ENCODE data around the gene KPNA5.
"Not testable (repeated sequence)": the region's sequence is repeated elsewhere in the genome, so short reads cannot be mapped to it uniquely, and the experiment has no call there.

The KPNA5 gene

DNA sequence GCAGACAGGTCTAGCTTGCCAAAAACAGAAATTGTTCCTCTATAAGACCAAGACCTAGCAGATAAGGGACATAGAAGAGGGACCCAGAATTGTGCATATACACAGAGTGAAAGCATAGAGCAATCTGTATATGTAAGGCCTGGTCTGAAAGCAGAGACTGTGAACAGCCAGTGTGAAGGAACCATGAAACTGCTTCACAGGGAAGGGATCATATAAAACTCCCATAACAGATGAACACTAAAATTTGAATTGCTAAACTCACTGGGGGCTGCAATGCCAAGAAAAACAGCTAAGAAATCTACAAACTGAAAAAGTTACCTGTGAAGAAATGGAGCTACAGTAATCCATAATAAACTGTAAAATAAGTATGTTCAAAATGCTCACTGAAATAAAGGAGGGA, 19.4 kb upstream of the KPNA5 start:
- no peak overlapping the region for H3K4me3 ChIP-seq (ENCODE audit: low read depth, low read length)
- H3K36me3 ChIP-seq = peaks cover 4% of the 10 kb centered on the region; the same call in 1 of the 2 replicates
- DNase-seq = no peak
- H3K9me3 ChIP-seq = no peaks in the 10 kb centered on the region
- H3K27me3 ChIP-seq = no peaks in the 10 kb centered on the region
- H3K4me1 ChIP-seq = no peaks in the 10 kb centered on the region
- TF ChIP-seq, protein P1, sequence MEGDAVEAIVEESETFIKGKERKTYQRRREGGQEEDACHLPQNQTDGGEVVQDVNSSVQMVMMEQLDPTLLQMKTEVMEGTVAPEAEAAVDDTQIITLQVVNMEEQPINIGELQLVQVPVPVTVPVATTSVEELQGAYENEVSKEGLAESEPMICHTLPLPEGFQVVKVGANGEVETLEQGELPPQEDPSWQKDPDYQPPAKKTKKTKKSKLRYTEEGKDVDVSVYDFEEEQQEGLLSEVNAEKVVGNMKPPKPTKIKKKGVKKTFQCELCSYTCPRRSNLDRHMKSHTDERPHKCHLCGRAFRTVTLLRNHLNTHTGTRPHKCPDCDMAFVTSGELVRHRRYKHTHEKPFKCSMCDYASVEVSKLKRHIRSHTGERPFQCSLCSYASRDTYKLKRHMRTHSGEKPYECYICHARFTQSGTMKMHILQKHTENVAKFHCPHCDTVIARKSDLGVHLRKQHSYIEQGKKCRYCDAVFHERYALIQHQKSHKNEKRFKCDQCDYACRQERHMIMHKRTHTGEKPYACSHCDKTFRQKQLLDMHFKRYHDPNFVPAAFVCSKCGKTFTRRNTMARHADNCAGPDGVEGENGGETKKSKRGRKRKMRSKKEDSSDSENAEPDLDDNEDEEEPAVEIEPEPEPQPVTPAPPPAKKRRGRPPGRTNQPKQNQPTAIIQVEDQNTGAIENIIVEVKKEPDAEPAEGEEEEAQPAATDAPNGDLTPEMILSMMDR (IDR thresholded peaks at IDR 0.05; ENCODE audit: low read depth, low read length) = no peak

- Histone ChIP-seq H3K9me3 (no peaks in the 10 kb centered on the region), H3K27me3 (no peaks in the 10 kb centered on the region), H3K4me3 (ENCODE audit: low read depth, low read length) (no peak overlapping the region), H3K4me1 (no peaks in the 10 kb centered on the region), H3K36me3 (peaks cover 4% of the 10 kb centered on the region; the same call in 1 of the 2 replicates)
- no peak for DNase-seq
- TF ChIP-seq, protein P1 (IDR thresholded peaks at IDR 0.05; ENCODE audit: low read depth, low read length) = no peak
Measured at GRCh38 chr6:116662202-116662601, 18.8 kb upstream of the KPNA5 start.

DNA sequence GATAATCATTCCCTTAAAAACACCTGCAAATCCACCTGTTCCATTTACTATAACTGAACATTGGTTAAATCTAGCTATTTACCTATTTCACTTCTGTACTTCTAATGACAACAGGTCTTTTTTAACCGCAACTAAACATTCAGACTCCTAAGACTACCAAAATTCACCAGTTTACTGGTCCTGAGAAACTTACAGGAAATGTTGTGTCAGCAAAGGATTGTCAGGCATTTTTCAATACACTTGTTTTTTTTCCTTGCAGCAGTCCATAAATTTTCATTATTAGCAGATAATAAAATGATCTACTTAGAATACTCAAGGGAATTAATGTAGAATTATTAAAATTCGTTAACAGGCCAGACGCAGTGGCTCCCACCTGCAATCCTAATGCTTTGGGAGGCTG, 17.7 kb upstream of the KPNA5 start:
- DNase-seq = no peak
- no peak overlapping the region for H3K4me3 ChIP-seq (ENCODE audit: low read depth, low read length)
- no peaks in the 10 kb centered on the region for H3K27me3 ChIP-seq
- H3K36me3 ChIP-seq = no peaks in the 10 kb centered on the region
- no peaks in the 10 kb centered on the region for H3K4me1 ChIP-seq
- no peaks in the 10 kb centered on the region for H3K9me3 ChIP-seq
- TF ChIP-seq, protein P1 (IDR thresholded peaks at IDR 0.05; ENCODE audit: low read depth, low read length) = no peak

DNA sequence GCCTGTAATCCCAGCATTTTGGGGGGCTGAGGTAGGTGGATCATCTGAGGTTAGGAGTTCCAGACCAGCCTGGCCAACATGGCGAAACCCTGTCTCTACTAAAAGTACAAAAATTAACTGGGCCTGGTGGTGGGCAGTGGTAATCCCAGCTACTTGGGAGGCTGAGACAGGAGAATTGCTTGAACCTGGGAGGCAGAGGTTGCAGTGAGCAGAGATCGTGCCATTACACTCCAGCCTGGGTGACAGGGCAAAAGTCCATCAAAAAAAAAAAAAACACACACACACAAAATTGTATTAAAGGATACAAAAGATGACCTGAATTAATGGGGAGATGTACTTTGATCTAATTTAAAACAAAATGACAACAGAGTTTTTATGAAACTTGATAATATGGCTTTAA, 16.8 kb upstream of the KPNA5 start:
- not testable (repeated sequence) for H3K9me3 ChIP-seq; H3K36me3 ChIP-seq; DNase-seq; H3K27me3 ChIP-seq; H3K4me3 ChIP-seq (ENCODE audit: low read depth, low read length); H3K4me1 ChIP-seq

- no peaks in the 10 kb centered on the region for H3K4me1 ChIP-seq
- H3K36me3 ChIP-seq = no peaks in the 10 kb centered on the region
- TF ChIP-seq, protein P1 (IDR thresholded peaks at IDR 0.05; ENCODE audit: low read depth, low read length) = no peak
- H3K9me3 ChIP-seq = no peaks in the 10 kb centered on the region
- no peak for DNase-seq
- H3K27me3 ChIP-seq = no peaks in the 10 kb centered on the region
- no peak overlapping the region for H3K4me3 ChIP-seq (ENCODE audit: low read depth, low read length)
Measured at GRCh38 chr6:116665464-116665863, 15.5 kb upstream of the KPNA5 start.

GRCh38 chr6:116666869-116667268, 14.1 kb upstream of the KPNA5 start:
- no peaks in the 10 kb centered on the region for H3K9me3 ChIP-seq
- H3K4me1 ChIP-seq = no peaks in the 10 kb centered on the region
- DNase-seq = no peak
- no peaks in the 10 kb centered on the region for H3K36me3 ChIP-seq
- TF ChIP-seq, protein P1 (IDR thresholded peaks at IDR 0.05; ENCODE audit: low read depth, low read length) = no peak
- H3K4me3 ChIP-seq (ENCODE audit: low read depth, low read length) = no peak overlapping the region
- H3K27me3 ChIP-seq = no peaks in the 10 kb centered on the region

GRCh38 chr6:116667623-116668022, 13.4 kb upstream of the KPNA5 start:
- Histone ChIP-seq H3K36me3 (no peaks in the 10 kb centered on the region), H3K4me3 (ENCODE audit: low read depth, low read length) (peak overlapping the region; percentile 98), H3K4me1 (no peaks in the 10 kb centered on the region), H3K9me3 (no peaks in the 10 kb centered on the region), H3K27me3 (no peaks in the 10 kb centered on the region)
- DNase-seq = no peak
- TF ChIP-seq, protein P1 (IDR thresholded peaks at IDR 0.05; ENCODE audit: low read depth, low read length) = no peak
